Hepatocyte (in vitro differentiated cells): ENCODE data around the gene SDF4. TPM values are rescaled to one million over a fixed set of nuclear protein-coding genes. Genes with fewer than 3 reads are reported as not detected.

Experiments used
- DNase-seq: peaks from one replicate; pipeline ENCODE4 v3.0.0-alpha.2; 2016; ENCODE audit warnings: low spot score
- H2AFZ ChIP-seq: fragments of 200-600 bp; sonication (generic); 2 replicates; pipeline ENCODE4 v1.6.0; 2016; ENCODE audit warnings: antibody characterized with exemption, mild to moderate bottlenecking
- H3K27ac ChIP-seq: fragments of 200-600 bp; sonication (generic); 2 replicates; pipeline ENCODE4 v1.5.1; 2016; ENCODE audit warnings: mild to moderate bottlenecking
- H3K27me3 ChIP-seq: fragments of 200-600 bp; sonication (generic); 2 replicates; pipeline ENCODE4 v1.6.1; 2016
- H3K36me3 ChIP-seq: fragments of 200-600 bp; sonication (generic); replicated peaks from 2 replicates; pipeline ENCODE4 v1.5.1; 2016; ENCODE audit warnings: low read depth; ENCODE audit not compliant: insufficient read depth
- H3K4me1 ChIP-seq: fragments of 200-600 bp; sonication (generic); 2 replicates; pipeline ENCODE4 v1.5.1; 2016; ENCODE audit warnings: mild to moderate bottlenecking, moderate library complexity; ENCODE audit not compliant: insufficient read depth
- H3K4me2 ChIP-seq: fragments of 200-600 bp; sonication (generic); 2 replicates; pipeline ENCODE4 v1.6.0; 2016
- H3K4me3 ChIP-seq: fragments of 200-600 bp; sonication (generic); 2 replicates; pipeline ENCODE4 v1.5.1; 2016; ENCODE audit warnings: mild to moderate bottlenecking
- H3K79me2 ChIP-seq: fragments of 200-600 bp; sonication (generic); 2 replicates; pipeline ENCODE4 v1.6.0; 2017; ENCODE audit warnings: mild to moderate bottlenecking
- H3K9me2 ChIP-seq: fragments of 200-600 bp; sonication (generic); replicated peaks from 2 replicates; pipeline ENCODE4 v1.6.0; 2017; ENCODE audit warnings: mild to moderate bottlenecking; ENCODE audit not compliant: insufficient read depth
- H3K9me3 ChIP-seq: fragments of 200-600 bp; sonication (generic); 2 replicates; pipeline ENCODE4 v1.5.1; 2016; ENCODE audit warnings: low read depth, mild to moderate bottlenecking
- H4K20me1 ChIP-seq: fragments of 200-600 bp; sonication (generic); 2 replicates; pipeline ENCODE4 v1.6.0; 2016; ENCODE audit warnings: mild to moderate bottlenecking; ENCODE audit not compliant: insufficient read depth, poor library complexity, severe bottlenecking
- EZH2 ChIP-seq: fragments of 200-600 bp; sonication (generic); IDR thresholded peaks from 2 replicates; pipeline ENCODE4 v1.6.1; 2016; ENCODE audit warnings: antibody characterized with exemption, mild to moderate bottlenecking, borderline replicate concordance
- EZH2phosphoT487 ChIP-seq: fragments of 200-600 bp; sonication (generic); IDR thresholded peaks from one replicate; pipeline ENCODE4 v1.6.1; 2018; ENCODE audit warnings: antibody characterized with exemption, mild to moderate bottlenecking, low read depth, moderate library complexity; ENCODE audit not compliant: unreplicated experiment, severe bottlenecking
- WGBS: methylation state at CpG from one replicate; pipeline ENCODE4 v1.1.6; 2016; ENCODE audit warnings: low lambda C conversion rate; ENCODE audit errors: missing lambda C conversion rate; 5-methylcytosine and 5-hydroxymethylcytosine counted together
- polyA plus RNA-seq: library from polyadenylated mRNA; unstranded; fragments of >200 nt; fragmentation: Nextera tagmentation; extraction: Ambion mirVana; gene quantifications from 2 replicates; pipeline ENCODE4 v1.2.1, GENCODE V29; 2016
- total RNA-seq: library from RNA; depleted of rRNA; stranded (reverse); fragments of >200 nt; gene quantifications from 2 replicates; pipeline ENCODE4 v1.2.3, GENCODE V29; 2014
- TF ChIP-seq, protein P1 (sequence below): fragments of 200-600 bp; sonication (generic); IDR thresholded peaks from 2 replicates; pipeline ENCODE4 v1.5.1; 2016; ENCODE audit warnings: antibody characterized with exemption, mild to moderate bottlenecking; ENCODE audit not compliant: poor library complexity

Gene SDF4
- total and polyA plus RNA-seq, 2 experiments from 2014 or later = 156 to 296 TPM

GRCh38 chr1:1246577-1247340, 15.0 kb upstream of the SDF4 start, which contains the start of gene C1QTNF12:
C1QTNF12 (minus strand) TSS chr1:1246722; CDS start chr1:1246690, 32 bp downstream.
- Histone ChIP-seq H2AFZ (no peak within 1 kb of the TSS), H3K4me3 (no peak within 1 kb of the TSS), H3K4me1 (peaks cover 3% of the 10 kb centered on the region), H3K9me3 (no peaks in the 10 kb centered on the region), H4K20me1 (no peaks in the 10 kb centered on the region), H3K79me2 (no peaks in the 10 kb centered on the region), H3K27ac (no peak within 1 kb of the TSS), H3K27me3 (peaks cover 24% of the 10 kb centered on the region), H3K36me3 (no peaks in the 10 kb centered on the region), H3K4me2 (peak within 1 kb of the TSS; percentile 70), H3K9me2 (no peaks in the 10 kb centered on the region)
- TF ChIP-seq EZH2 (no peak), EZH2phosphoT487 (no peak)
- TF ChIP-seq, protein P1, sequence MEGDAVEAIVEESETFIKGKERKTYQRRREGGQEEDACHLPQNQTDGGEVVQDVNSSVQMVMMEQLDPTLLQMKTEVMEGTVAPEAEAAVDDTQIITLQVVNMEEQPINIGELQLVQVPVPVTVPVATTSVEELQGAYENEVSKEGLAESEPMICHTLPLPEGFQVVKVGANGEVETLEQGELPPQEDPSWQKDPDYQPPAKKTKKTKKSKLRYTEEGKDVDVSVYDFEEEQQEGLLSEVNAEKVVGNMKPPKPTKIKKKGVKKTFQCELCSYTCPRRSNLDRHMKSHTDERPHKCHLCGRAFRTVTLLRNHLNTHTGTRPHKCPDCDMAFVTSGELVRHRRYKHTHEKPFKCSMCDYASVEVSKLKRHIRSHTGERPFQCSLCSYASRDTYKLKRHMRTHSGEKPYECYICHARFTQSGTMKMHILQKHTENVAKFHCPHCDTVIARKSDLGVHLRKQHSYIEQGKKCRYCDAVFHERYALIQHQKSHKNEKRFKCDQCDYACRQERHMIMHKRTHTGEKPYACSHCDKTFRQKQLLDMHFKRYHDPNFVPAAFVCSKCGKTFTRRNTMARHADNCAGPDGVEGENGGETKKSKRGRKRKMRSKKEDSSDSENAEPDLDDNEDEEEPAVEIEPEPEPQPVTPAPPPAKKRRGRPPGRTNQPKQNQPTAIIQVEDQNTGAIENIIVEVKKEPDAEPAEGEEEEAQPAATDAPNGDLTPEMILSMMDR = no peak
- WGBS = 6% methylated on average over 21 of the region's 74 CpGs
- DNase-seq = no peak

- Histone ChIP-seq H3K79me2 (no peaks in the 10 kb centered on the region), H4K20me1 (no peaks in the 10 kb centered on the region), H3K27ac (no peak overlapping the region), H2AFZ (no peak overlapping the region), H3K4me1 (peaks cover 3% of the 10 kb centered on the region), H3K9me3 (no peaks in the 10 kb centered on the region), H3K9me2 (no peaks in the 10 kb centered on the region), H3K4me2 (peak overlapping the region; percentile 70), H3K27me3 (peaks cover 24% of the 10 kb centered on the region), H3K36me3 (no peaks in the 10 kb centered on the region), H3K4me3 (no peak overlapping the region)
- DNase-seq = no peak
- TF ChIP-seq EZH2 (peak; percentile 6), EZH2phosphoT487 (no peak)
- WGBS = 46% methylated on average over 42 of the region's 45 CpGs
Observed at GRCh38 chr1:1245817-1246576, 14.2 kb upstream of the SDF4 start.

GRCh38 chr1:1245178-1245816, 13.5 kb upstream of the SDF4 start:
- Histone ChIP-seq H3K79me2 (no peaks in the 10 kb centered on the region), H3K9me2 (no peaks in the 10 kb centered on the region), H3K36me3 (no peaks in the 10 kb centered on the region), H2AFZ (no peak overlapping the region), H3K27me3 (peaks cover 24% of the 10 kb centered on the region), H3K4me2 (no peak overlapping the region), H3K9me3 (no peaks in the 10 kb centered on the region), H3K4me3 (no peak overlapping the region), H4K20me1 (no peaks in the 10 kb centered on the region), H3K27ac (no peak overlapping the region), H3K4me1 (peaks cover 3% of the 10 kb centered on the region)
- TF ChIP-seq, protein P1 = no peak
- TF ChIP-seq EZH2phosphoT487 (no peak), EZH2 (no peak)
- no peak for DNase-seq
- WGBS = 90% methylated on average over 14 of the region's 23 CpGs
